Kidney (tissue), 14 donors: ENCODE results near the gene CCDC57. TPM values are rescaled to one million over a fixed set of nuclear protein-coding genes. Genes with fewer than 3 reads are reported as not detected.
A peak's percentile ranks its signal among the peaks of the same experiment; 100 is the strongest.

Experiments used
- DNase-seq, 5 donors: peaks; one replicate each; pipeline ENCODE4 v3.0.0-alpha.2; 2013 to 2020
- FAIRE-seq: peaks from 2 replicates; lab custom pipeline; 2012; peaks lifted over from hg19 to GRCh38; lab: Jason Lieb, UNC
- H3K27ac ChIP-seq, 2 donors: one replicate each; pipeline ENCODE4 v1.7.0; 2013; ENCODE audit warnings: low read depth in 2 of 2, low read length in 2 of 2, inconsistent platforms in 1 of 2
- H3K27me3 ChIP-seq: one replicate; pipeline ENCODE4 v1.7.1; 2013; ENCODE audit warnings: low read length, inconsistent platforms; ENCODE audit not compliant: control insufficient read depth, insufficient read depth
- H3K36me3 ChIP-seq, 3 donors: one replicate each; pipeline versions ENCODE4 v1.7.0 to v1.7.1; 2013; ENCODE audit warnings: low read length in 3 of 3, control low read depth in 1 of 3, inconsistent platforms in 1 of 3; ENCODE audit not compliant: insufficient read depth in 3 of 3, control insufficient read depth in 2 of 3
- H3K4me1 ChIP-seq, 3 donors: one replicate each; pipeline versions ENCODE4 v1.7.0 to v1.7.1; 2013; ENCODE audit warnings: low read length in 3 of 3, inconsistent platforms in 1 of 3, low read depth in 1 of 3; ENCODE audit not compliant: control insufficient read depth in 2 of 3, insufficient read depth in 2 of 3
- H3K4me3 ChIP-seq, 3 donors: one replicate each; pipeline versions ENCODE4 v1.7.0 to v1.8.1; 2013; ENCODE audit warnings: low read length in 3 of 3, control low read depth in 1 of 3, inconsistent platforms in 1 of 3
- H3K9ac ChIP-seq, 3 donors: one replicate each; pipeline versions ENCODE4 v1.7.0 to v1.7.1; 2013; ENCODE audit warnings: low read length in 3 of 3, control low read depth in 1 of 3, inconsistent platforms in 1 of 3
- H3K9me3 ChIP-seq, 3 donors: one replicate each; pipeline versions ENCODE4 v1.7.0 to v1.7.1; 2013; ENCODE audit warnings: low read length in 3 of 3, control low read depth in 1 of 3, inconsistent platforms in 1 of 3; ENCODE audit not compliant: control insufficient read depth in 2 of 3, insufficient read depth in 1 of 3
- CTCF ChIP-seq: IDR thresholded peaks from 3 replicates; pipeline ENCODE4 v1.5.1; 2012; ENCODE audit warnings: mild to moderate bottlenecking, moderate library complexity, borderline replicate concordance; ENCODE audit not compliant: insufficient read depth; ENCODE audit errors: extremely low read depth
- intact Hi-C: fragments of 100-400 bp; cut with DNase I; formaldehyde crosslinking; loops from one replicate; pipeline ENCODE4 v1.11.1; 2022
- polyA plus RNA-seq: library from polyadenylated mRNA; stranded (reverse); fragments of 350-450 nt; fragmentation: Illumina TruSeq; extraction: RNeasy Lipid Tissue Mini Kit (QIAGEN cat#74804); gene quantifications from one replicate; pipeline ENCODE4 v1.2.3, GENCODE V29; 2014; ENCODE audit warnings: low read depth, low replicate concordance; ENCODE audit not compliant: insufficient read depth
- total RNA-seq: library from RNA; stranded (reverse); fragmentation: NEBNext Ultra II Directional; extraction: Animal tissue kit (Norgen Biotek cat#: 25700); gene quantifications from one replicate; pipeline ENCODE4 v1.2.1, GENCODE V29; 2021
- donor health status: control.
- donor health status: control.
- donor health status: control.
- donor health status: control.
- donor health status: control.
- donor health status: DM: yes; HTN: yes; CAD: no.
- donor health status: Normal renal cell carcinoma (clear cell type).

The CCDC57 gene
- total and polyA plus RNA-seq, 2 donors from 2014 or later = 46.7 to 79.4 TPM

- FAIRE-seq (no peak), DNase-seq (peak in 1 of 5 donors; percentile 28)
- Histone ChIP-seq H3K4me1 (no peaks in the 10 kb centered on the region), H3K9ac (no peak overlapping the region), H3K27ac (no peak overlapping the region), H3K27me3 (no peaks in the 10 kb centered on the region), H3K9me3 (no peaks in the 10 kb centered on the region), H3K36me3 (peaks cover 0 to 17% (median 8%) of the 10 kb centered on the region in 3 donors), H3K4me3 (no peak overlapping the region)
- intact Hi-C loops = no loop called here
- TF ChIP-seq CTCF = no peak
Observed at GRCh38 chr17:82184761-82185160, 27.9 kb downstream of the CCDC57 start.

GRCh38 chr17:82180776-82181528 lies 31.7 kb downstream of the CCDC57 start:
- TF ChIP-seq CTCF = no peak
- H3K27ac ChIP-seq = no peak overlapping the region
- DNase-seq (peak in 1 of 5 donors; percentile 56), FAIRE-seq (no peak)
- no peak overlapping the region for H3K9ac ChIP-seq
- H3K9me3 ChIP-seq = peaks cover 0 to 5% (median 0%) of the 10 kb centered on the region in 3 donors
- no peaks in the 10 kb centered on the region for H3K4me1 ChIP-seq
- intact Hi-C loops = no loop called here
- no peak overlapping the region for H3K4me3 ChIP-seq
- peaks cover 0 to 16% (median 6%) of the 10 kb centered on the region in 3 donors for H3K36me3 ChIP-seq
- H3K27me3 ChIP-seq = no peaks in the 10 kb centered on the region

GRCh38 chr17:82179946-82180475 lies 32.6 kb downstream of the CCDC57 start:
- peak in 2 of 5 donors; percentile 12 to 51 for DNase-seq
- intact Hi-C loops = loop anchor here (10.0 kb wide), 1 partner anchor 65 kb away; no protein-coding TSS in a partner anchor
- no peak for FAIRE-seq
- Histone ChIP-seq H3K27me3 (no peaks in the 10 kb centered on the region), H3K36me3 (peaks cover 0 to 20% (median 6%) of the 10 kb centered on the region in 3 donors), H3K4me3 (no peak overlapping the region), H3K9me3 (peaks cover 0 to 5% (median 0%) of the 10 kb centered on the region in 3 donors), H3K27ac (no peak overlapping the region), H3K4me1 (no peaks in the 10 kb centered on the region), H3K9ac (no peak overlapping the region)
- TF ChIP-seq CTCF = no peak
